ENCODE results near the gene AP5M1.
"Not testable (repeated sequence)": the region's sequence is repeated elsewhere in the genome, so short reads cannot be mapped to it uniquely, and the experiment has no call there.

The AP5M1 gene

DNA sequence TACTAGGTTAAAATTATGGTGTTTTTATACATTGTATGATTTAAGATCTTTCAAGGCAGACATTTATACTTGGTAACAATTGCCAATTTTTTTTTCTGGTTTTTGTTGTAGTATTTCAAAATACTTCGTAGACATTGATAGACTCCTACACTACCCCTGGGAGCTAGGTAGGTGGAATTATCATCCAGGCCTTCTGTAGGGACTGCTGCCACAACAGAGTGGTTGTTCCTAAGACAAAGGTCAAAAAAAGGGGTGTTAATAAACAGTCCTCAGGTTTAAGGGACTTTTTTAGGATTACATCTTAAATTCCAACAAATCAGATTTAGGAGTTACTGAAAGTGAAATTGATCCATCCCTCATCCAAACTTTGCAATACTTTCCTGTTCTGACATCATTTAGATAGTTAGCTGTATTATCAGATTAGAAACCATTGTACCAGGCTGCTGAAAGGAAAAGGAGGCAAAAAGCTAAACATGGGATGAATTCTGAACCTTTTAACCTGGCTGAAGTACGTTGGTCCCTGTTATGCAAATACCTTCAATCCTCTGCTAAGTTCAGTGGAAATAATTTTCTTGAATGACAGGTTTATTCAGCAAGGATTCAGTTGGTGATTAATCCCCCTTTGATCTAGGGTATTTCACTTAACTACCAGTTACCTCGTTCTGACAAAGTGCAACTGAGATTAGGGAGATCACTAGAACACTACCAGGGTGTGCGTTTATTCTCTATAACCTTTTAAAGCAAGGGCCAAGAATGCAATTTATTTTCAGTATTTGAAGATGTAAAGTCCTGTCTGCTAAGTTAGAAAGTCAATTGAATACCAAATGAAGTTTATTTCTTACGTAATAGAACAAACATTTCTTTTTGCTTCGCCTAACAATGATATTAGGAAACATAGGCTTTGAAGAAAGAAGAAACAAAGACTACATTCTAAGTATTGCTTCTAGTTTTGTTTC is 23.2 kb downstream of the AP5M1 start:
- DNase-seq: no peak

DNA sequence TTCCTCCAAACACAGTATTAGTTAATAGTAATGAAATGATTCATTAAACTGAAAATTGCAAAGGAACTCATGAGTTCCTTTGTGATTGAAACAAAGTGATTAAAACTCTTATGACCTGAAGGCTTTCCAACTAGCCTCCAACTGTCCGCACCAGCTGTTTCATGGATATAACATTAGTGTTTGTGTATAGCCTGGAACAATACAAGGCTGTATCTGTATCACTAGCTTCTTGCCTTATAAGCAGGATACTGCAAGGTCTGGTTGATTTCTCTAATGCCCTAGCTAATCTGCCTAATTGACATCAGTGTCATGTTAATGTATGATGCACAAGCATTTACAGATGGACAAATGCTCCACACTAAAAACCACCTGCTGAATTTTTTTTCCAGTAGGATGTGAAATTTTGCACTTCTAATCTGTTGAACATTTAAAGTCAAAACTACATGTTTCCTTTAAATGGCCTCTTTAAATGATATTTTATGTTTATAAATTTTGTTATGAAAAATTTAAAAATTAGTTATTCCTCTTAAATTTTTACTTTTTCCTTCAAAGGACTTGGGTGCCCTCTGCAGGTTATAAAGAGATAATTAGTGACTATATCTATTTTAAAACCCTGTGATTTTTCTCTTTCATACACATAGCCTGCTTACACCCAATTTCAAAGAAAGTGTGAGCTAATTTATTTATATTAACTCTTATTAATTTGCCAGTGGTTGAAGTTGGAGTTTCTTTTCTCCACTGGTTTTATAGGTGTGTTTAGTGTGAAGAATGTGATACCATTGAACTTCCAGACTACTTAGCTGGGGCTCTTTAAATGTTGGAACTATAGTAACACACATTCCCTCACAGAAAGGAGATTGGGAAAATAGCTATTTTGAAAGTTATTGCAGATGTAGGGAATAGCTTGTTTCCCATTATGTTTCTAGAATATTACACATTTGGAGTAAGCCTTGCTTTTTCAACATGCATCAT is 25.4 kb downstream of the AP5M1 start:
- DNase-seq: peak; percentile 34

DNA sequence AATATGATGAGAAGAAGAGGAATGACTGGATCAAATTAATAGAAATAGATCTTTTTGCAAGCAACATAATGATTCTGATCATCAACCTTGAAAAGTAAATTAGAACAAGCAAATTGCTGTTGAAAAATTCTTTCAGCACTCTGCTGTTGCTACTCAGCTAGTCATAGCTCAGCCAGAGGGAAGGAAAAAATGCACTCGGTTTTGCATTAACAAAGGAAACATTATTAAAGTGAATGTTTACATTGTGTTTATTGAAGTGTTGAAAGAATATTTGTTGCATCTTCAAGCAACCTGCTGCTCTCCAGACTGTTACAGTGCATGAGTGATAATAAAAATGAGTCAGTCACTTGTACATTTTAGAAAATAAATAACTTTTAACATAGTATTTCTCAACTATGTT is 26.5 kb downstream of the AP5M1 start:
- DNase-seq: no peak

DNA sequence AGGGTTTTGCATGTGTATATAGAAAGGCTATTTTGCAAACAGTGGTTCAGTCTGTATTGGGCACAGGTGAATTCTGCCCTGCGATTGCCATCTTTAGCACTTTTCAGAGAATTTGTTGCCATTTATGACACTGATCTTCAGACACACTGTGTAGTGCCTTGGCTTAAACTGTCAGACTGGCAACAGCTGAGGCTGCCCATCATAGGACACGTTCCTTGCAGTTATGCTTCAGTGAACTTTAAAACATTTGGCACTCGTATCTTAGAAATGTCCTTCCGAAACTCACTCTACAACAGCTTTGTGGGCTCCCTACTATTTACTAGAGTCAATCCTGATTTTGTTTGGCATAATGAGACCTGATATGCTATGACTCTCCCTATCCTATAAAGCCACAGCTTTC is 29.1 kb downstream of the AP5M1 start:
- no peak for DNase-seq

DNA sequence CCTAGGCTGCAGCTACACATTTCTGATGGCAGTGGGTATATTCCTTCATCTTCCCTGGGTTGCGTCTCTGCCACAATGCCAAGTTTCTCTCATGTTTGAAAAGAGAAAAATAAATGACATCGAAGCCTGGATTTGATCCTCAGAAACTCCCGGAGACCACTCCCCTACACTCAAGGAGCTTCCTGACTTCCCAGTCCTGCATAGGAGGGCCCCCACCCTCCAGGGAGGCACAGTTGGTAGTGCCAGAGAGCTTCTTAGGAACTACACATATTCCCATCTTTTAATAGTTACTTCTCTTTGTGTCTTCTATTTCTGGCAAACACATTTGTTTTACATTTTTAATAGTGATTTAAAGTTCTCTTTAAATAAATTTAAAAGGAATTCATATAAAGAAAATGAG is 30.7 kb downstream of the AP5M1 start:
- DNase-seq: no peak

DNA sequence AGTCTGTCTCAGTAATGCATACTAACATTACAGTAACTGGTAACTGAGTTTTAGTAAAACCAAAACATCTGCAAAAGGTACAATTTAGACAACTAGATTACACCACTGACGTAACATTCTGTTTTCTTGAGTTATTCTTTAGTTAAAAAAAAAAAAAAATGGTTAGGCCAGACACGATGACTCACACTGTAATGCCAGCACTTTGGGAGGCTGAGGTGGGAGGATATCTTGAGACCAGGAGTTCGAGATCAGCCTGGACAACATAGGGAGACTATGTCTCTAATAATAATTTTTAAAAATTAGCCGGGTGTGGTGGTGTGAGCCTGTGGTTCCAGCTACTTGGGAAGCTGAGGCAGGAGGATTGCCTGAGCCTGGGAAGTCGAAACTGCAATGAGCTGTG is 34.1 kb downstream of the AP5M1 start:
- no peak for DNase-seq

DNA sequence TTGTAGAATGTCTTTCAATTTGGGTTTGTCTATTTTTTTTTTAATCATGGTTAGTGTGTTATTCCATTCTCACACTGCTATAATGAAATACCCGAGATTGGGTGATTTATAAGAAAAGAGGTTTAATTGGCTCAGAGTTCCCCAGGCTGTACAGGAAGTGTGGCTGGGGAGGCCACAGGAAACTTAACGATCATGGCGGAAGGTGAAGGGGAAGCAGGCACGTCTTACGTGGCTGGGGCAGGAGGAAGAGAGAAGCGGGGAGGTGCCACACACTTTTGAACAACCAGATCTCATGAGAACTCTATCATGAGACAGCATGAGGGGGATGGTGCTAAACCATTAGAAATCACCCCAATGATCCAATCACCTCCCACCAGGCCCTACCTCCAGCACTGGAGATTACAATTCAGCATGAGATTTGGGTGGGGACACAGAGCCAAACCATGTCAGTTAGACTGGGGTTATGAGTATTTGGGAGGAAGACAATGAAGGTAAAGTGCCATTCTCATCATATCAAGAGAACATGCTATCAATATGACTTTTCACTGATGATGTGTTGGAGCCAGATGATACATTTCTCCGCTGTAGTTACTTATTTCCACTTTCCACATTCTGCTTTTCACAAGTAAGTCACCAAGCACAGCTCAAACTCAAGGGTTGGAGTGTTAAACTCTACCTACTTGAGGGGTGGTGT is 45.8 kb downstream of the AP5M1 start:
- DNase-seq: no peak

DNA sequence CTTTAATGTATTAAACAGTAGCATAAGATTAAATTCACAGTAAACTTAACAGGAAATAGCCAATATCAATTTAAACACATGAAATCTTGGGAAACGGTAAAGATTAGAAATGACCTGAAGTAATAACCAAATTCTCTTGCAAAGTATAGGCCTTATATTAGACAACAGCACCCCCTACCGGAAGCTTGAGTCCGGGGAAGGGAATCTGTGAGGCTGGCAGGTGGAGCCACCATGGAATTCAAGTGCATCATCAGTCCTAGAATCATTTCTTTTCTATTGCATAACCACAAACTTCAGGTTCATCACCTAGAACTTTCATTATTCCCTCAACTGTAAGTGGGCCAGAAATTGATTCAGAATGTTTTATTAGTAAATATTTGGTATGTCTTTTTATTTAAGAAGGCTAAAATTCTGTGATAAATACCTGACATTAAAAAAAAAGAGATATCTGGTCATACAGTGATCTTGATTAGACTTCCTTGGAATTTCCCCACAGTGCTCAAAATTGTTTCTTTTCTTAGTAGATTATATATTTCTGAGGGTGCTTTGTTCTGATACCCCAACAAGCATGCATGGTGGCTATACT is 48.6 kb downstream of the AP5M1 start:
- DNase-seq: peak; percentile 82

DNA sequence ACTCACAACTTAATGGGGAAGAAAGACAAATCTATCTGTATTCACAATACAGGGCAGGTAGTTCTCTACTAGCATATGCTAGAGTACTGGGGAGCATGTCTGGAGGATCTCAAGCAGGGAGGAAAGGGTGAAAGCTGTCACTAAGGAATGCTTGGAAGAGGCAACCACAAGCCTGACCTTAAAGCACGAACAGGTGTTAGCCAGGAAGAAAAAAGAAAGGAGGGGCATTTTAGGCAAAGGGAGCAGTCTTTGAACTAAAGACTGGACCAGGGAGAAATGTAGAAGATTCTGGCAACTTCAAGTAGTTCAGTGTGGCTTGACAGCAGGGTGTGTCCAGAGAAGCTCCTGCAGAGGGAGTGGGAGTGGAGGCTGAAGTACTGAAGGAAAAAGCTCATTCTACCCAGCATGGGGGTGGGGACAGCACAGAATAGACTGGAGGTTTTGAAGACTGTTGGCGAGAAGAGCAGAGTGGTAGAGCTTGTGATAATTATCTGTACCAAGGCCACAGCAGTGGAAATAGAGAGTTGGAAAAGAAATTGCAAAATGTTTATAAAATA is 50.9 kb downstream of the AP5M1 start:
- no peak for DNase-seq

DNA sequence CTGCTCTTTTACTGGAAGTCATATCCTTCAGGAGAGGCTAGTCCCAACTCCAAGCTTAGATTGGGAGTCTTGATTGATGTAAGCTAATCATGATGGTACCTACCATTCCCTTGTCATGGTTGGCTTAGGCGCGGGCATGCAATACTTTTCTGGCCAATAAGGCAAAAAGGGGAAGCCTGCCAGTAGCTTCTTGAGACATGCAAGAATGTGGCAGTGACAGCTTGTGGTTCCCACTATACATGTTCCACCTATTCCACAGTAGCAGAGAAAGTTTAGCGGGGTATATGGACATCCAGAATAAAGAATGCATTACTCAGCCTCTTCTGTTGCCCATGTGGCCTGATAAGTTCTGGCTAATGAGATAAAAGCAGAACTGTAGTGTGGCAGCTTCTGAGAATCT is 55.0 kb downstream of the AP5M1 start:
- no peak for DNase-seq

DNA sequence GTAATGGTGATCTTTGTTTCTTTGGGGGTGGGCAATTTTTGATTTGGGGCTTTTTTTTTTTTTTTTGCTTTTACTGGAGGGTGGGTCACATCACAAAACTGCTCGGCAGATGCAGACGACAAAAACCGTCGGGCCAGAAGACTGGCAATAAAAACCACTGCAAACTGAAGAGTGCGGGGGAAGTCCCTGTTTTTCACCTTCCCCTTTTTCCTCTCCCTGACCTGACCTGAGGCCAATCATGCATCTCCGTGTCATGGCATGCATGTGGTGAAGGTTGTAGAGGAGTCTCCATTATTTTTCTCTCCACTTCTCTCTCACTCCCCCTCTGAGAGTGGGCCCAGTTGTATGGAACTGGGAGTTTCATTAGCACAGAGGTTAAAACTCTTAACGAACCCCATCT is 57.5 kb downstream of the AP5M1 start:
- no peak for DNase-seq

DNA sequence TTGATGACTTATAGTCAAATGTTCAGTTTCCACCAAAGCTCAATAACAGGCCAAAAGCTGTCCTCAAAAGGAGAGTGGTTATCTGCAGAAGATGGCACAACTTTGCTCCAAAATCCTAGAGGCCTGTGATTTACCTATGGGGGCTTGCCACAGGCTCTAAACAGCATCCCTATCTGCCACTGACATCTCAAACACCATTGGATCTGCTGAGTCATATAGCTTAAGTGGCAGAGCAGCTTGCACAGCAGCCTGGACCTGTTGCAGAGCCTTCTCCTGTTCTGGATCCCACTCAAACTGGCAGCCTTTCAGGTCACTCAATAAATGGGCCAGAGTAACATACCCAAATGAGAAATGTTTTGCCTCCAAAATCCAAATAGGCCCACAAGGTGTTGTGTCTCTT is 61.1 kb downstream of the AP5M1 start:
- no peak for DNase-seq

DNA sequence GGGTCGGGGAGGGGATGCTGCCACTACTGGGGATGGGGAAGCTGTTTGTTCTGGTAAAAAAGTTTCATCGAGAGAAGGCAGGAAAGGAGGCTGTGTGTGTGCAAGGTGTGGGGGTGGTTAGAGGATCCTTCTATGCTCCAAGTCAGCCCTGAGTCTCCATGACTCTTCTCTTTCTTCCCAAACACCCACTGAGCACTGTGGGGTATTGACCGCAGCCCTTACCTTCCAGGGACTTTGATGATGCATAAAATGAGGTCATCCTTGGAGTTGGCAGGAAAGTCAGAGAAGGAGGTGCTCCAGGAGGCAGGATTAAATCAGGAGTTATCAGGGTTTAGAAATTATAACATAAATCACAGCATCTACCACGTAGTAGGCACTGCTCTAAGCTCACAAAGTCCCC is 63.7 kb downstream of the AP5M1 start:
- not testable (repeated sequence) for DNase-seq

DNA sequence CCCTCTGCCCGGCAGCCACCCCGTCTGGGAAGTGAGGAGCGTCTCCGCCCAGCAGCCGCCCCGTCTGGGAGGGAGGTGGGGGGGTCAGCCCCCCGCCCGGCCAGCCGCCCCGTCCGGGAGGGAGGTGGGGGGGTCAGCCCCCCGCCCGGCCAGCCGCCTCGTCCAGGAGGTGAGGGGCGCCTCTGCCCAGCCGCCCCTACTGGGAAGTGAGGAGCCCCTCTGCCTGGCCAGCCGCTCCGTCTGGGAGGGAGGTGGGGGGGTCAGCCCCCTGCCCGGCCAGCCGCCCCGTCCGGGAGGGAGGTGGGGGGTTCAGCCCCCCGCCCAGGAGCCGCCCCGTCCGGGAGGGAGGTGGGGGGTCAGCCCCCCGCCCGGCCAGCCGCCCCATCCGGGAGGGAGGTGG is 65.0 kb downstream of the AP5M1 start:
- not testable (repeated sequence) for DNase-seq

DNA sequence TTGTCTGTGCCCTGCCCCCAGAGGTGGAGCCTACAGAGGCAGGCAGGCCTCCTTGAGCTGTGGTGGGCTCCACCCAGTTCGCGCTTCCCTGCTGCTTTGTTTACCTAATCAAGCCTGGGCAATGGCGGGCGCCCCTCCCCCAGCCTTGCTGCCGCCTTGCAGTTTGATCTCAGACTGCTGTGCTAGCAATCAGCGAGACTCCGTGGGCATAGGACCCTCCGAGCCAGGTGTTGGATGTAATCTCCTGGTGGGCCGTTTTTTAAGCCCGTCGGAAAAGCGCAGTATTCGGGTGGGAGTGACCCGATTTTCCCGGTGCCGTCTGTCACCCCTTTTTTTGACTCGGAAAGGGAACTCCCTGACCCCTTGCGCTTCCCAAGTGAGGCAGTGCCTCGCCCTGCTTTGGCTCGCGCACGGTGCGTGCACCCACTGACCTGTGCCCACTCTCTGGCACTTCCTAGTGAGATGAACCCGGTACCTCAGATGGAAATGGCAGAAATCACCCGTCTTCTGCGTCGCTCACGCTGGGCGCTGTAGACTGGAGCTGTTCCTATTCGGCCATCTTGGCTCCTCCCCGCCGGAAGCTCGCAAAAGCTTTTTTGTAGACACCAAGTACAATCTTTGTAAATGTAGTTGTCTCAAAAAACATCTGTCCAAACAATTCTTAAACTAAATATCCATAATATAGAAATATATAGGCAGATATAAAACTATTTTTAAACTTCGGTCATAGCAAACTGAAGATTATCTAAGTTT is 75.0 kb downstream of the AP5M1 start:
- not testable (repeated sequence) for DNase-seq

DNA sequence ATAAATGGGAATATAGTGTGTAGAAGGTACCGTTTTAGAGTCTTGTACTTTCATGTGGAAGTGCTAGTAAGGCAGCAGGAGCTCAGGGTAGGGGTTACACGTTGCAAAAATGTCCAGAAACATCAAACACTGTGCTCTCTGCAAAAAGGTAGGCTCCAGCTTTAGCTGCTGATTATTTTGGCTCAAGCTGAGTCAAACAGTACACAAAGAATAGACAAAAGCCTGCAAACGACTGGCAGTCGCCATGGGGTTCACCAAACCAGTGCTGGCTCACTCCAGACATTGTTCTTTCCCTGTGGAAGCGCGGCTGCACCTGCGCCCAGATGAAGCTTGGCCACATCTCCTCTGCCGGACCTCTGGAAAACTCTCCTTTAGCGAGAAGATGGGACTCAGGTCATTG is 76.3 kb downstream of the AP5M1 start:
- DNase-seq: no peak

DNA sequence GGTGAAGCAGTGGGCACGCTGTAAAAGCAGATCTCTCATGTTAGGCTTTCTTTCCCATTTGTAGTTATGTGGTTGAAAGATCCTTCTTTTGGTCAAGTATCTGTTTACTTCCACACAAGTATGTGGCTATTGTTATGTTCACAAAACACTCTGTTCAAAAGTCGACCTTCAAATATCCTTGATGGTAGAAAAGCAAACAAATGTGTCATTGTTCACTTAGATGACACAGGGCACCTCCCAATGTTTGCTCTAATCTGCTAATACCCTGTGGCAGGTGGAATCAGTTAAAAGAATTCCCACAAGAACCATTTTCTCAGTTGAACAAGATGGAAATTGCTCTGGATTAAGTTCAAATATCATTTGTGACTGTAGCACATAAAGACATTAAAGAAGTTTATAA is 78.0 kb downstream of the AP5M1 start:
- DNase-seq: no peak
